Lung (tissue), 12 donors: Measurements from ENCODE around the gene LARP4B. TPM values are rescaled to one million over a fixed set of nuclear protein-coding genes. Genes with fewer than 3 reads are reported as not detected.

Experiments used
- ATAC-seq: fragments of 200-7000 bp; cut with Tn5 transposase; one replicate; pipeline ENCODE4 v1.9.1; 2020; ENCODE audit warnings: moderate number of reproducible peaks; ENCODE audit not compliant: insufficient read depth, low FRiP score
- DNase-seq, 3 donors: peaks; one replicate each; pipeline ENCODE4 v3.0.0-alpha.2; 2013 to 2017
- H3K27ac ChIP-seq, 2 donors: one replicate each; pipeline ENCODE4 v1.5.1; 2013; ENCODE audit warnings: mild to moderate bottlenecking in 2 of 2, moderate library complexity in 2 of 2, control low read depth in 1 of 2, inconsistent platforms in 1 of 2, low read depth in 1 of 2, low read length in 1 of 2
- H3K27me3 ChIP-seq, 3 donors: one replicate each; pipeline ENCODE4 v1.5.1; 2013; ENCODE audit warnings: low read length in 2 of 3; ENCODE audit not compliant: control insufficient read depth in 3 of 3, insufficient read depth in 3 of 3
- H3K36me3 ChIP-seq, 4 donors: one replicate each; pipeline ENCODE4 v1.5.1; 2013; ENCODE audit warnings: low read length in 4 of 4, mild to moderate bottlenecking in 1 of 4, moderate library complexity in 1 of 4; ENCODE audit not compliant: control insufficient read depth in 4 of 4, insufficient read depth in 4 of 4
- H3K4me1 ChIP-seq, 5 donors: one replicate each; pipeline ENCODE4 v1.5.1; 2013; ENCODE audit warnings: low read length in 5 of 5, mild to moderate bottlenecking in 2 of 5, moderate library complexity in 1 of 5; ENCODE audit not compliant: control insufficient read depth in 5 of 5, insufficient read depth in 5 of 5
- H3K4me3 ChIP-seq: one replicate; pipeline ENCODE4 v1.5.1; 2013; ENCODE audit warnings: mild to moderate bottlenecking, control low read depth, moderate library complexity
- H3K9ac ChIP-seq, 2 donors: one replicate each; pipeline ENCODE4 v1.5.1; 2013; ENCODE audit warnings: low read length in 2 of 2, control low read depth in 1 of 2; ENCODE audit not compliant: insufficient read depth in 1 of 2
- H3K9me3 ChIP-seq, 4 donors: one replicate each; pipeline ENCODE4 v1.5.1; 2013; ENCODE audit warnings: low read length in 3 of 4, mild to moderate bottlenecking in 1 of 4, moderate library complexity in 1 of 4; ENCODE audit not compliant: control insufficient read depth in 4 of 4, insufficient read depth in 3 of 4
- CTCF ChIP-seq: IDR thresholded peaks from 2 replicates; pipeline ENCODE4 v1.5.1; 2012; ENCODE audit warnings: mild to moderate bottlenecking; ENCODE audit errors: control extremely low read depth, extremely low read depth
- WGBS, 2 donors: extraction: QIAGEN DNeasy Blood & Tissue Kit; methylation state at CpG; one replicate each; pipeline ENCODE4 v1.1.7; 2013; 5-methylcytosine and 5-hydroxymethylcytosine counted together
- polyA plus RNA-seq, 2 donors: library from polyadenylated mRNA; stranded (reverse); fragments of 200-250 nt; gene quantifications; one replicate each; pipeline ENCODE4 v1.2.1, GENCODE V29; 2013
- total RNA-seq, 2 donors: library from RNA; depleted of rRNA in 1 of 2; stranded (reverse); fragments of >200 nt in 1 of 2; gene quantifications; one replicate each; pipeline ENCODE4 v1.2.1, GENCODE V29; 2014 to 2021
- donor health status: control.
- donor health status: control.
- donor health status: Bipolar disorder and iron deficiency.
- donor health status: healthy.
- donor health status: DM: yes; HTN: yes; CAD: no.

Gene LARP4B
- total and polyA plus RNA-seq, 4 donors, result 24.7 to 133 (median 66.9) TPM

GRCh38 chr10:898141-898540, 33.4 kb downstream of the LARP4B start:
- WGBS, 2 donors, result 75 to 90% methylated on average over 2 of the region's 2 CpGs
- H3K4me1 ChIP-seq, result peaks cover 0 to 5% (median 2%) of the 10 kb centered on the region in 5 donors
- no peaks in the 10 kb centered on the region for H3K27me3 ChIP-seq
- H3K4me3 ChIP-seq, result no peak overlapping the region
- no peak for TF ChIP-seq CTCF
- no peak overlapping the region for H3K9ac ChIP-seq
- peaks cover 0 to 3% (median under 1%) of the 10 kb centered on the region in 4 donors for H3K36me3 ChIP-seq
- H3K9me3 ChIP-seq, result no peaks in the 10 kb centered on the region
- ATAC-seq, result no peak
- no peak overlapping the region for H3K27ac ChIP-seq
- DNase-seq, result no peak

- no peaks in the 10 kb centered on the region for H3K36me3 ChIP-seq
- TF ChIP-seq CTCF, result no peak
- H3K27me3 ChIP-seq, result no peaks in the 10 kb centered on the region
- WGBS, 2 donors, result 95 to 97% methylated on average over 2 of the region's 2 CpGs
- DNase-seq (no peak), ATAC-seq (no peak)
- H3K4me1 ChIP-seq, result peaks cover 0 to 5% (median 0%) of the 10 kb centered on the region in 5 donors
- H3K9me3 ChIP-seq, result no peaks in the 10 kb centered on the region
- no peak overlapping the region for H3K27ac ChIP-seq
- H3K9ac ChIP-seq, result no peak overlapping the region
- no peak overlapping the region for H3K4me3 ChIP-seq
These were observed 34.5 kb downstream of the LARP4B start for GRCh38 chr10:896982-897381.

GRCh38 chr10:895324-895723, 36.2 kb downstream of the LARP4B start:
- whole genome bisulfite sequencing, 2 donors, result 69 to 81% methylated on average over 4 of the region's 4 CpGs

More at GRCh38 chr10:895324-895723, 36.2 kb downstream of the LARP4B start:
- no peaks in the 10 kb centered on the region for H3K36me3 ChIP-seq
- H3K27me3 ChIP-seq, result no peaks in the 10 kb centered on the region
- no peak for TF ChIP-seq CTCF
- DNase-seq (peak in 2 of 3 donors; percentile 11 to 49), ATAC-seq (no peak)
- no peak overlapping the region for H3K4me3 ChIP-seq
- no peak overlapping the region for H3K27ac ChIP-seq
- no peaks in the 10 kb centered on the region for H3K9me3 ChIP-seq
- H3K9ac ChIP-seq, result no peak overlapping the region
- H3K4me1 ChIP-seq, result peaks cover 0 to 7% (median 0%) of the 10 kb centered on the region in 5 donors
